PFSK-1 (cell line): ENCODE data around the gene SND1.

Experiments
- FOXP2 ChIP-seq: optimal IDR thresholded peaks from 2 replicates; pipeline ENCODE3; 2011; ENCODE audit warnings: borderline replicate concordance, control low read depth, inconsistent platforms; ENCODE audit not compliant: insufficient read depth; ENCODE audit errors: extremely low read length, extremely low read depth
- POLR2AphosphoS5 ChIP-seq: IDR thresholded peaks from 2 replicates; pipeline ENCODE4 v1.6.1; 2012; ENCODE audit warnings: low read depth, mild to moderate bottlenecking, control low read depth, low read length, moderate library complexity
- REST ChIP-seq, 2 experiments: IDR thresholded peaks; 2 replicates each; pipeline versions ENCODE4 v1.6.1 to v1.8.0; 2011 to 2012; ENCODE audit warnings: low read depth in 2 of 2, low read length in 2 of 2, control low read depth in 1 of 2, inconsistent platforms in 1 of 2, mild to moderate bottlenecking in 1 of 2, moderate library complexity in 1 of 2; ENCODE audit not compliant: insufficient read depth in 1 of 2
- SIN3A ChIP-seq: IDR thresholded peaks from 2 replicates; pipeline ENCODE4 v1.6.1; 2012; ENCODE audit warnings: mild to moderate bottlenecking, low read length, moderate library complexity, borderline replicate concordance; ENCODE audit not compliant: insufficient read depth
- TAF1 ChIP-seq: IDR thresholded peaks from 2 replicates; pipeline ENCODE4 v1.6.1; 2012; ENCODE audit warnings: low read length, control low read depth, borderline replicate concordance; ENCODE audit not compliant: insufficient read depth

GRCh38 chr7:127810696-127811660 lies 159.0 kb downstream of the SND1 start:
- TF ChIP-seq POLR2AphosphoS5 (no peak), TAF1 (no peak), SIN3A (no peak), REST (IDR thresholded peaks at IDR 0.05; ENCODE audit: insufficient read depth in 1 of 2, low read depth in 2 of 2, low read length in 2 of 2) (no peak), FOXP2 (no peak)
